Kidney (tissue), 14 donors: ENCODE data around the gene COQ9. TPM values are rescaled to one million over a fixed set of nuclear protein-coding genes. Genes with fewer than 3 reads are reported as not detected.

Experiments
- DNase-seq, 5 donors: peaks; one replicate each; pipeline ENCODE4 v3.0.0-alpha.2; 2013 to 2020
- FAIRE-seq: peaks from 2 replicates; lab custom pipeline; 2012; peaks lifted over from hg19 to GRCh38; lab: Jason Lieb, UNC
- H3K27ac ChIP-seq, 2 donors: one replicate each; pipeline ENCODE4 v1.7.0; 2013; ENCODE audit warnings: low read depth in 2 of 2, low read length in 2 of 2, inconsistent platforms in 1 of 2
- H3K27me3 ChIP-seq: one replicate; pipeline ENCODE4 v1.7.1; 2013; ENCODE audit warnings: low read length, inconsistent platforms; ENCODE audit not compliant: control insufficient read depth, insufficient read depth
- H3K36me3 ChIP-seq, 3 donors: one replicate each; pipeline versions ENCODE4 v1.7.0 to v1.7.1; 2013; ENCODE audit warnings: low read length in 3 of 3, control low read depth in 1 of 3, inconsistent platforms in 1 of 3; ENCODE audit not compliant: insufficient read depth in 3 of 3, control insufficient read depth in 2 of 3
- H3K4me1 ChIP-seq, 3 donors: one replicate each; pipeline versions ENCODE4 v1.7.0 to v1.7.1; 2013; ENCODE audit warnings: low read length in 3 of 3, inconsistent platforms in 1 of 3, low read depth in 1 of 3; ENCODE audit not compliant: control insufficient read depth in 2 of 3, insufficient read depth in 2 of 3
- H3K4me3 ChIP-seq, 3 donors: one replicate each; pipeline versions ENCODE4 v1.7.0 to v1.8.1; 2013; ENCODE audit warnings: low read length in 3 of 3, control low read depth in 1 of 3, inconsistent platforms in 1 of 3
- H3K9ac ChIP-seq, 3 donors: one replicate each; pipeline versions ENCODE4 v1.7.0 to v1.7.1; 2013; ENCODE audit warnings: low read length in 3 of 3, control low read depth in 1 of 3, inconsistent platforms in 1 of 3
- H3K9me3 ChIP-seq, 3 donors: one replicate each; pipeline versions ENCODE4 v1.7.0 to v1.7.1; 2013; ENCODE audit warnings: low read length in 3 of 3, control low read depth in 1 of 3, inconsistent platforms in 1 of 3; ENCODE audit not compliant: control insufficient read depth in 2 of 3, insufficient read depth in 1 of 3
- CTCF ChIP-seq: IDR thresholded peaks from 3 replicates; pipeline ENCODE4 v1.5.1; 2012; ENCODE audit warnings: mild to moderate bottlenecking, moderate library complexity, borderline replicate concordance; ENCODE audit not compliant: insufficient read depth; ENCODE audit errors: extremely low read depth
- intact Hi-C: fragments of 100-400 bp; cut with DNase I; formaldehyde crosslinking; loops from one replicate; pipeline ENCODE4 v1.11.1; 2022
- polyA plus RNA-seq: library from polyadenylated mRNA; stranded (reverse); fragments of 350-450 nt; fragmentation: Illumina TruSeq; extraction: RNeasy Lipid Tissue Mini Kit (QIAGEN cat#74804); gene quantifications from one replicate; pipeline ENCODE4 v1.2.3, GENCODE V29; 2014; ENCODE audit warnings: low read depth, low replicate concordance; ENCODE audit not compliant: insufficient read depth
- total RNA-seq: library from RNA; stranded (reverse); fragmentation: NEBNext Ultra II Directional; extraction: Animal tissue kit (Norgen Biotek cat#: 25700); gene quantifications from one replicate; pipeline ENCODE4 v1.2.1, GENCODE V29; 2021
- donor health status: control.
- donor health status: control.
- donor health status: control.
- donor health status: control.
- donor health status: control.
- donor health status: DM: yes; HTN: yes; CAD: no.
- donor health status: Normal renal cell carcinoma (clear cell type).

Gene COQ9
- total and polyA plus RNA-seq, 2 donors from 2014 or later: 78.0 to 200 TPM

- Histone ChIP-seq H3K4me1 (peaks cover 0 to 5% (median 0%) of the 10 kb centered on the region in 3 donors), H3K9ac (no peak overlapping the region), H3K9me3 (no peaks in the 10 kb centered on the region), H3K27me3 (no peaks in the 10 kb centered on the region), H3K36me3 (no peaks in the 10 kb centered on the region), H3K4me3 (no peak overlapping the region), H3K27ac (no peak overlapping the region)
- FAIRE-seq (no peak), DNase-seq (peak in 2 of 5 donors; percentile 45 to 59)
- TF ChIP-seq CTCF: no peak
- intact Hi-C loops: loop anchor here (10.0 kb wide), 1 partner anchor 103 kb away; no protein-coding TSS in a partner anchor
Observed at GRCh38 chr16:57411362-57411976, 35.8 kb upstream of the COQ9 start.

GRCh38 chr16:57412584-57412983, 34.7 kb upstream of the COQ9 start:
- no peak for TF ChIP-seq CTCF
- DNase-seq (peak in 1 of 5 donors; percentile 54), FAIRE-seq (no peak)
- no peak overlapping the region for H3K4me3 ChIP-seq
- H3K9ac ChIP-seq: no peak overlapping the region
- no peaks in the 10 kb centered on the region for H3K9me3 ChIP-seq
- H3K27ac ChIP-seq: no peak overlapping the region
- no peaks in the 10 kb centered on the region for H3K36me3 ChIP-seq
- intact Hi-C loops: loop anchor here (10.0 kb wide), 1 partner anchor 102 kb away; no protein-coding TSS in a partner anchor
- no peaks in the 10 kb centered on the region for H3K27me3 ChIP-seq
- peaks cover 0 to 13% (median 0%) of the 10 kb centered on the region in 3 donors for H3K4me1 ChIP-seq

- Histone ChIP-seq H3K9ac (no peak overlapping the region), H3K27ac (no peak overlapping the region), H3K36me3 (no peaks in the 10 kb centered on the region), H3K4me1 (peaks cover 0 to 15% (median 0%) of the 10 kb centered on the region in 3 donors), H3K4me3 (no peak overlapping the region), H3K9me3 (no peaks in the 10 kb centered on the region), H3K27me3 (no peaks in the 10 kb centered on the region)
- FAIRE-seq: no peak
- no peak for TF ChIP-seq CTCF
- DNase-seq: peak in 1 of 5 donors; percentile 55
- intact Hi-C loops: loop anchor here (10.0 kb wide), 1 partner anchor 101 kb away; no protein-coding TSS in a partner anchor
Observed at GRCh38 chr16:57413301-57413730, 34.0 kb upstream of the COQ9 start.
